Endothelial cell of umbilical vein (primary cell): ENCODE measurements around the gene VAV3. TPM values are rescaled to one million over a fixed set of nuclear protein-coding genes. Genes with fewer than 3 reads are reported as not detected.

Experiments
- BruUV-seq: library from RNA; stranded (reverse); fragments of 400-500 nt; replicated peaks from 2 replicates; lab custom pipeline; 2021; lab: Mats Ljungman, UMichigan
- CTCF ChIA-PET: fragments of 300-600, 350-600 bp; sonication (Branson Sonifier 250); formaldehyde crosslinking; loops from one replicate; lab custom pipeline; 2021; ENCODE audit warnings: antibody characterized with exemption, inconsistent platforms; lab: Charles Lee
- POLR2A ChIA-PET: fragments of 300-600, 350-600 bp; sonication (Branson Sonifier 250); formaldehyde crosslinking; loops from one replicate; lab custom pipeline; 2021; ENCODE audit warnings: antibody characterized with exemption, inconsistent platforms; lab: Charles Lee
- DNase-seq: peaks from one replicate; pipeline ENCODE4 v3.0.0-alpha.2; 2011; ENCODE audit warnings: low read depth, low spot score
- FAIRE-seq: peaks from 2 replicates; lab custom pipeline; 2011; peaks lifted over from hg19 to GRCh38; lab: Jason Lieb, UNC
- H2AFZ ChIP-seq: 2 replicates; pipeline ENCODE4 v1.6.0; 2012; ENCODE audit warnings: low read depth, low read length, control low read depth, inconsistent platforms
- H3K27ac ChIP-seq: 2 replicates; pipeline ENCODE4 v1.5.1; 2011; ENCODE audit warnings: low read depth, mild to moderate bottlenecking, control low read depth, low read length, moderate library complexity; ENCODE audit not compliant: insufficient read depth
- H3K27me3 ChIP-seq, 2 experiments: 2 replicates each; pipeline versions ENCODE4 v1.6.0 to v1.6.1; 2011; ENCODE audit warnings: low read length in 2 of 2, mixed read lengths in 1 of 2; ENCODE audit not compliant: control insufficient read depth in 2 of 2, insufficient read depth in 2 of 2
- H3K36me3 ChIP-seq, 2 experiments: 2 replicates in 1 of 2; 3 replicates in 1 of 2; pipeline ENCODE4 v1.5.1; 2011; ENCODE audit warnings: low read length in 2 of 2, mild to moderate bottlenecking in 1 of 2, moderate library complexity in 1 of 2; ENCODE audit not compliant: control insufficient read depth in 2 of 2, insufficient read depth in 2 of 2; ENCODE audit errors: extremely low read depth in 1 of 2
- H3K4me1 ChIP-seq: 3 replicates; pipeline ENCODE4 v1.5.1; 2011; ENCODE audit warnings: mild to moderate bottlenecking, low read length; ENCODE audit not compliant: control insufficient read depth, insufficient read depth; ENCODE audit errors: extremely low read depth
- H3K4me2 ChIP-seq: 2 replicates; pipeline ENCODE4 v1.6.1; 2011; ENCODE audit warnings: low read length, control low read depth, mixed read lengths; ENCODE audit not compliant: insufficient read depth
- H3K4me3 ChIP-seq, 3 experiments: fragments of 200-600 bp in 1 of 3; sonication (generic), shearing (Covaris generic) in 1 of 3; replicated peaks in 1 of 3; 2 replicates each; pipeline ENCODE4 v1.5.1; 2011 to 2016; ENCODE audit warnings: control low read depth in 3 of 3, low read length in 3 of 3, mild to moderate bottlenecking in 2 of 3, inconsistent platforms in 1 of 3, low read depth in 1 of 3, moderate library complexity in 1 of 3; ENCODE audit not compliant: insufficient read depth in 1 of 3
- H3K79me2 ChIP-seq: 2 replicates; pipeline ENCODE4 v1.6.0; 2012; ENCODE audit warnings: low read length, inconsistent platforms; ENCODE audit not compliant: control insufficient read depth, insufficient read depth
- H3K9ac ChIP-seq: replicated peaks from 2 replicates; pipeline ENCODE3; 2011; ENCODE audit warnings: low read length, control low read depth; ENCODE audit not compliant: insufficient read depth; ENCODE audit errors: extremely low read depth
- H3K9me1 ChIP-seq: replicated peaks from 3 replicates; pipeline ENCODE4 v1.6.0; 2011; ENCODE audit warnings: mild to moderate bottlenecking, low read length; ENCODE audit not compliant: control insufficient read depth, insufficient read depth; ENCODE audit errors: extremely low read depth
- H3K9me3 ChIP-seq: replicated peaks from 2 replicates; pipeline ENCODE4 v1.5.1; 2012; ENCODE audit warnings: low read length, inconsistent platforms; ENCODE audit not compliant: control insufficient read depth, insufficient read depth
- H4K20me1 ChIP-seq: replicated peaks from 2 replicates; pipeline ENCODE3; 2011; ENCODE audit warnings: mild to moderate bottlenecking, low read length; ENCODE audit not compliant: control insufficient read depth, insufficient read depth; ENCODE audit errors: extremely low read depth
- CTCF ChIP-seq, 2 donors: IDR thresholded peaks; 1 replicate in 1 of 2; 2 replicates in 1 of 2; pipeline ENCODE4 v1.5.1; 2011; ENCODE audit warnings: low read length in 2 of 2, mild to moderate bottlenecking in 2 of 2, moderate library complexity in 2 of 2, control low read depth in 1 of 2, inconsistent platforms in 1 of 2, low read depth in 1 of 2; ENCODE audit not compliant: insufficient read depth in 1 of 2; ENCODE audit errors: extremely low read depth in 1 of 2
- EZH2 ChIP-seq: IDR thresholded peaks from 2 replicates; pipeline ENCODE4 v1.6.1; 2012; ENCODE audit warnings: borderline replicate concordance, low read depth, mild to moderate bottlenecking, moderate library complexity, low read length, inconsistent platforms; ENCODE audit not compliant: severe bottlenecking
- GATA2 ChIP-seq: IDR thresholded peaks from 2 replicates; pipeline ENCODE4 v1.7.0; 2011; ENCODE audit warnings: low read depth, mild to moderate bottlenecking, moderate library complexity, mixed read lengths, low read length; ENCODE audit not compliant: insufficient read length, insufficient read depth
- MAX ChIP-seq: IDR thresholded peaks from 2 replicates; pipeline ENCODE4 v1.6.1; 2011; ENCODE audit not compliant: insufficient read depth, insufficient read length
- MYC ChIP-seq: IDR thresholded peaks from one replicate; pipeline ENCODE4 v1.6.1; 2011; ENCODE audit warnings: mild to moderate bottlenecking, low read depth, low read length
- POLR2A ChIP-seq: IDR thresholded peaks from 2 replicates; pipeline ENCODE4 v1.6.1; 2012; ENCODE audit warnings: low read depth, mild to moderate bottlenecking, control low read depth, low read length
- dilution Hi-C: fragments of 300-500 bp; cut with MboI; formaldehyde crosslinking; loops from one replicate; pipeline ENCODE4 v1.15.0; 2019; ENCODE audit warnings: low sequenced_read_pairs; ENCODE audit not compliant: extremely low pct_ligation_motif_present
- intact Hi-C: fragments of 100-400 bp; cut with micrococcal nuclease; formaldehyde crosslinking; loops from one replicate; pipeline ENCODE4 v1.10.0; 2022
- polyA plus RNA-seq, 4 experiments: library from polyadenylated mRNA; depleted of rRNA in 3 of 4; stranded (reverse) in 3 of 4; unstranded in 1 of 4; fragments of >200 nt; gene quantifications; 2 replicates each; pipeline versions ENCODE4 v1.2.1 to v1.2.3, GENCODE V29; 2011 to 2012; ENCODE audit warnings: missing spikeins in 1 of 4
- total RNA-seq: library from RNA; stranded (reverse); gene quantifications from 2 replicates; pipeline ENCODE4 v1.2.3, GENCODE V29; 2021

VAV3 gene
- total and polyA plus RNA-seq, 2 donors (not counting 3 experiments of a cell fraction or from before 2014, with no cell fraction given): 0.18 to 1.5 TPM

GRCh38 chr1:107597290-107597689 lies 367.7 kb downstream of the VAV3 start:
- Histone ChIP-seq H2AFZ (no peak overlapping the region), H4K20me1 (no peaks in the 10 kb centered on the region), H3K9ac (no peak overlapping the region), H3K4me1 (no peaks in the 10 kb centered on the region), H3K79me2 (no peaks in the 10 kb centered on the region), H3K4me3 (no peak overlapping the region), H3K36me3 (no peaks in the 10 kb centered on the region), H3K9me3 (no peaks in the 10 kb centered on the region), H3K27ac (no peak overlapping the region), H3K4me2 (no peak overlapping the region), H3K9me1 (no peaks in the 10 kb centered on the region), H3K27me3 (no peaks in the 10 kb centered on the region)
- no peak for DNase-seq
- TF ChIP-seq MAX (no peak), GATA2 (no peak), EZH2 (no peak)
- BruUV-seq: no TSS peak
- ChIA-PET POLR2A (no interaction called here), CTCF (no interaction called here)
- dilution Hi-C loops (no loop called here), intact Hi-C loops (no loop called here)
- FAIRE-seq: no peak

GRCh38 chr1:107594536-107594935 lies 370.4 kb downstream of the VAV3 start:
- dilution Hi-C loops: no loop called here
- no peaks in the 10 kb centered on the region for H4K20me1 ChIP-seq
- H3K9me1 ChIP-seq: no peaks in the 10 kb centered on the region
- no peaks in the 10 kb centered on the region for H3K36me3 ChIP-seq
- H3K79me2 ChIP-seq: no peaks in the 10 kb centered on the region
- no peak for FAIRE-seq
- no TSS peak for BruUV-seq
- H3K9me3 ChIP-seq: no peaks in the 10 kb centered on the region
- H3K27me3 ChIP-seq: no peaks in the 10 kb centered on the region
- no peak overlapping the region for H3K4me2 ChIP-seq
- intact Hi-C loops: no loop called here
- no peaks in the 10 kb centered on the region for H3K4me1 ChIP-seq
- no peak overlapping the region for H3K4me3 ChIP-seq
- TF ChIP-seq MAX: no peak
- no peak for TF ChIP-seq MYC
- no peak for TF ChIP-seq GATA2
- no peak for TF ChIP-seq POLR2A
- TF ChIP-seq CTCF (IDR thresholded peaks at IDR 0.05; ENCODE audit: extremely low read depth in 1 of 2, insufficient read depth in 1 of 2, low read depth in 1 of 2, low read length in 2 of 2): no peak
- ChIA-PET CTCF (no interaction called here), POLR2A (interaction anchor here (0.6 kb wide), 1 partner anchor 12 kb away, joined by 6 read pairs; no protein-coding TSS in a partner anchor)
- no peak overlapping the region for H3K9ac ChIP-seq
- no peak overlapping the region for H3K27ac ChIP-seq
- H2AFZ ChIP-seq: no peak overlapping the region
- DNase-seq: no peak
